Measurements from ENCODE around the gene NEK11.

Gene NEK11

GRCh38 chr3:131192701-131193100 lies 166.0 kb downstream of the NEK11 start:
- H3K36me3 Mint-ChIP-seq (ENCODE audit: insufficient read depth), result peaks cover 2% of the 10 kb centered on the region
- H3K9me3 Mint-ChIP-seq, result peaks cover 0 to 4% of the 10 kb centered on the region in 2 donors
- no peaks in the 10 kb centered on the region for H3K4me1 Mint-ChIP-seq (ENCODE audit: low read depth in 2 of 2)
- ATAC-seq (replicated peaks) (no peak), DNase-seq (no peak)
- H3K4me3 Mint-ChIP-seq, result no peak overlapping the region
- no peak overlapping the region for H3K27ac Mint-ChIP-seq
- peaks cover 0 to 8% of the 10 kb centered on the region in 2 donors for H3K27me3 Mint-ChIP-seq

- Mint-ChIP-seq H3K9me3 (peaks cover 0 to 4% of the 10 kb centered on the region in 2 donors), H3K36me3 (ENCODE audit: insufficient read depth) (peaks cover 2% of the 10 kb centered on the region), H3K4me3 (no peak overlapping the region), H3K27ac (no peak overlapping the region), H3K4me1 (ENCODE audit: low read depth in 2 of 2) (no peaks in the 10 kb centered on the region), H3K27me3 (peaks cover 0 to 8% of the 10 kb centered on the region in 2 donors)
- ATAC-seq (replicated peaks), result no peak
- DNase-seq, result no peak
Measured at GRCh38 chr3:131193641-131194238, 167.1 kb downstream of the NEK11 start.

DNA sequence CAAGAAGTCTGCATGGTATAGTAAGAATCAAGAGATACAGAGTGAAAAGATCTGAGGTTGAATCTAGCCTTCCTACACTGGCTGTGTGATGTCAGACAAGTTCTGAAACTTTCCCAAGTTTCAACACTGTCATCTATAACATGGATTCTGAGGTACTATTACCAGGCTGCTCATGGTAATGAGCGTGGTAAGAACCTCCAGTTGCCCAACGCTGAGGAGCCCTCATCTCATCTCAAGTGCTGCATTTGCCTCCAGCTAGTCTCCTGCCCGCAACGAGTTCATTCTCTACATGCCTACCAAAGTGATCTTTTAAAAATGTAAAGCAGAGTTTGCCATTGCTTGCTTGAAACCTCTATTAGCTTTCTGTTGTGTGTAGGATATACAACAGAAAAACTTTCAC lies 168.1 kb downstream of the NEK11 start:
- peaks cover 0 to 4% of the 10 kb centered on the region in 2 donors for H3K9me3 Mint-ChIP-seq
- H3K4me3 Mint-ChIP-seq, result no peak overlapping the region
- no peaks in the 10 kb centered on the region for H3K36me3 Mint-ChIP-seq (ENCODE audit: insufficient read depth)
- no peaks in the 10 kb centered on the region for H3K4me1 Mint-ChIP-seq (ENCODE audit: low read depth in 2 of 2)
- peaks cover 0 to 8% of the 10 kb centered on the region in 2 donors for H3K27me3 Mint-ChIP-seq
- ATAC-seq (replicated peaks) (no peak), DNase-seq (no peak)
- no peak overlapping the region for H3K27ac Mint-ChIP-seq

- H3K36me3 Mint-ChIP-seq (ENCODE audit: insufficient read depth), result peaks cover 4% of the 10 kb centered on the region
- H3K27me3 Mint-ChIP-seq, result peaks cover 0 to 8% of the 10 kb centered on the region in 2 donors
- ATAC-seq (replicated peaks), result no peak
- H3K4me1 Mint-ChIP-seq (ENCODE audit: low read depth in 2 of 2), result no peaks in the 10 kb centered on the region
- DNase-seq, result no peak
- H3K4me3 Mint-ChIP-seq, result no peak overlapping the region
- no peak overlapping the region for H3K27ac Mint-ChIP-seq
- H3K9me3 Mint-ChIP-seq, result peaks cover 0 to 9% of the 10 kb centered on the region in 2 donors
Measured at GRCh38 chr3:131200636-131201199, 174.0 kb downstream of the NEK11 start.

- Mint-ChIP-seq H3K4me1 (ENCODE audit: low read depth in 2 of 2) (no peaks in the 10 kb centered on the region), H3K9me3 (no peaks in the 10 kb centered on the region), H3K36me3 (ENCODE audit: insufficient read depth) (no peaks in the 10 kb centered on the region), H3K4me3 (no peak overlapping the region), H3K27ac (no peak overlapping the region), H3K27me3 (peaks cover 5 to 28% of the 10 kb centered on the region in 2 donors)
- DNase-seq (no peak), ATAC-seq (replicated peaks) (no peak)
Measured at GRCh38 chr3:131216330-131216729, 189.7 kb downstream of the NEK11 start.

GRCh38 chr3:131216801-131217200 lies 190.1 kb downstream of the NEK11 start:
- Mint-ChIP-seq H3K4me3 (no peak overlapping the region), H3K4me1 (ENCODE audit: low read depth in 2 of 2) (no peaks in the 10 kb centered on the region)
- ATAC-seq (replicated peaks), result no peak

GRCh38 chr3:131217296-131217741 lies 190.6 kb downstream of the NEK11 start:
- H3K9me3 Mint-ChIP-seq, result no peaks in the 10 kb centered on the region
- H3K36me3 Mint-ChIP-seq (ENCODE audit: insufficient read depth), result no peaks in the 10 kb centered on the region
- H3K4me3 Mint-ChIP-seq, result no peak overlapping the region
- H3K27me3 Mint-ChIP-seq, result peaks cover 5 to 28% of the 10 kb centered on the region in 2 donors
- DNase-seq (no peak), ATAC-seq (replicated peaks) (no peak)
- H3K4me1 Mint-ChIP-seq (ENCODE audit: low read depth in 2 of 2), result no peaks in the 10 kb centered on the region
- H3K27ac Mint-ChIP-seq, result no peak overlapping the region

More at GRCh38 chr3:131216801-131217200, 190.1 kb downstream of the NEK11 start:
- DNase-seq, result no peak
- peaks cover 5 to 28% of the 10 kb centered on the region in 2 donors for H3K27me3 Mint-ChIP-seq
- H3K9me3 Mint-ChIP-seq, result no peaks in the 10 kb centered on the region
- H3K27ac Mint-ChIP-seq, result no peak overlapping the region
- no peaks in the 10 kb centered on the region for H3K36me3 Mint-ChIP-seq (ENCODE audit: insufficient read depth)

DNA sequence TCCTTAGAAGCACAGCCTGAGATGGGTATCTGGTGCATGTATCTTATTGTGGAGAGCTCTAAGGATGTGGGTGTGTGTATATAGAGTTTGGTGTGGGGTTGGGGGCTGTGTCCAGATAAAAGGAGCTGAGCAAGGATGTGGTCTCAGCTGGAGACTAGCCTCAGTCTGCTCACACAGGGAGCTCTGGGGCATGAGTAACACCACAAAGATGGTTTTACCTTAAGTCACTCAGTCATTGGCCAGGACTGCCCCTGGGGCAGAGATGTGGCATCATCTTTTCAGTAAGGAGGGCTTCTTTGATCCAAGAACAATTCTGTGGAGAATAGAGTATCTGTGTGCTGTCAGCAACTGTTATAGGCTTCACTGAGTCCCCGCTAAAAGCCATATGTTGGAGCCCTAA lies 191.5 kb downstream of the NEK11 start:
- DNase-seq, result no peak
- no peaks in the 10 kb centered on the region for H3K4me1 Mint-ChIP-seq (ENCODE audit: low read depth in 2 of 2)
- no peaks in the 10 kb centered on the region for H3K36me3 Mint-ChIP-seq (ENCODE audit: insufficient read depth)
- H3K9me3 Mint-ChIP-seq, result no peaks in the 10 kb centered on the region
- peaks cover 5 to 28% of the 10 kb centered on the region in 2 donors for H3K27me3 Mint-ChIP-seq
- ATAC-seq (replicated peaks), result no peak
- H3K4me3 Mint-ChIP-seq, result no peak overlapping the region
- H3K27ac Mint-ChIP-seq, result no peak overlapping the region

GRCh38 chr3:131221731-131222130 lies 195.1 kb downstream of the NEK11 start:
- Mint-ChIP-seq H3K4me3 (no peak overlapping the region), H3K36me3 (ENCODE audit: insufficient read depth) (no peaks in the 10 kb centered on the region), H3K27ac (no peak overlapping the region), H3K9me3 (no peaks in the 10 kb centered on the region), H3K4me1 (ENCODE audit: low read depth in 2 of 2) (peaks cover 3 to 5% of the 10 kb centered on the region in 2 donors), H3K27me3 (peaks cover 5 to 14% of the 10 kb centered on the region in 2 donors)
- no peak for ATAC-seq (replicated peaks)
- DNase-seq, result no peak

DNA sequence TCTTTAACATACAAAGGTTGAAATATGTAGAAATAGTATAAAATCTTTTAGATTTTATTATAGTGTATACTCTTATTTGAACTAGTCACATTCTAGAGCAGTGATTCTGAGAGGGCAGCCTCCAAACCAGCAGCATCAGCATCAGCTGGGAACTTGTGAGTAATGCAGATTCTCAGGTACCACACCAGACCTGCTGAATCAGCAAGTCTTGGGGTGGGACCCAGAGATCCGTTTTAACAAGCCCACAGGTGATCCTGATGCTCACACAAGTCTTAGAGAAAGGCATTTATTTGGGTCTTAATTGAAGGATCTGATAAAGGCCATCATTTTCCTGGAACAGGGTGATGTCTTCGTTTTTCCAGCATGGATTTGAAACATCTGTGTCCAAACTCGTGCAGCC lies 195.9 kb downstream of the NEK11 start:
- Mint-ChIP-seq H3K27ac (no peak overlapping the region), H3K4me3 (no peak overlapping the region), H3K27me3 (peaks cover 5 to 8% of the 10 kb centered on the region in 2 donors), H3K36me3 (ENCODE audit: insufficient read depth) (no peaks in the 10 kb centered on the region), H3K4me1 (ENCODE audit: low read depth in 2 of 2) (peaks cover 3 to 5% of the 10 kb centered on the region in 2 donors), H3K9me3 (no peaks in the 10 kb centered on the region)
- ATAC-seq (replicated peaks) (no peak), DNase-seq (no peak)

- ATAC-seq (replicated peaks) (no peak), DNase-seq (no peak)
- Mint-ChIP-seq H3K27me3 (peaks cover 0 to under 1% of the 10 kb centered on the region in 2 donors), H3K4me3 (no peak overlapping the region), H3K36me3 (ENCODE audit: insufficient read depth) (no peaks in the 10 kb centered on the region), H3K27ac (no peak overlapping the region), H3K9me3 (no peaks in the 10 kb centered on the region), H3K4me1 (ENCODE audit: low read depth in 2 of 2) (peaks cover 3 to 5% of the 10 kb centered on the region in 2 donors)
Measured at GRCh38 chr3:131223373-131224289, 197.0 kb downstream of the NEK11 start.

DNA sequence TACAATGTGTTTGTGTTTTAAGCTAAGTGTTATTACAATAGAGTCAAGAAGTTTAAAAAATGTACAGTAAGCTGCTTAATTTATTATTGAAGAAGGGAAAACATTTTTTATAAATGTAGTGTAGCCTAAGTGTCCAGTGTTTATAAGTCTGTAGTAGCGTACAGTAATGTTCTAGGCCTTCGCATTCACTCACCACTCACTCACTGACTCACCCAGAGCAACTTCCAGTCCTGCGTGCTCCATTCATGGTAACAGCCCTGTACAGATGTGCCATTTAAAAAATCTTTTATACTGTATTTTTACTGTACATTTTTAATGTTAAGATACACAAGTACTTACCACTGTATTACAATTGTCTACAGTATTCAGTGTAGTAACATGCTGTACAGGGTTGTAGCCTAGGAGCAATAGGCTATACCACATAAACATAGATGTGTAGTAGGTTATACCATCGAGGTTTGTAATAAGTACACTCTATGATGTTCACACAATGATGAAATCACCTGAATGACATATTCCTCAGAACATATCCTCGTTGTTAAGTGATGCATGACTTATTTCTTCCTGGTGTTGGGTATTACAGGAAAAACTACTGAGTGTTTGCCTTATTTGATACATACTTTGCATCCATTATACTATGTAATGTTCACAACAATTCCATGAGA lies 198.3 kb downstream of the NEK11 start:
- H3K9me3 Mint-ChIP-seq, result no peaks in the 10 kb centered on the region
- no peaks in the 10 kb centered on the region for H3K27me3 Mint-ChIP-seq
- peaks cover 3 to 5% of the 10 kb centered on the region in 2 donors for H3K4me1 Mint-ChIP-seq (ENCODE audit: low read depth in 2 of 2)
- ATAC-seq (replicated peaks) (no peak), DNase-seq (no peak)
- no peaks in the 10 kb centered on the region for H3K36me3 Mint-ChIP-seq (ENCODE audit: insufficient read depth)
- H3K4me3 Mint-ChIP-seq, result no peak overlapping the region
- H3K27ac Mint-ChIP-seq, result no peak overlapping the region

- ATAC-seq (replicated peaks), result no peak
- no peak overlapping the region for H3K27ac Mint-ChIP-seq
- DNase-seq, result no peak
- H3K9me3 Mint-ChIP-seq, result no peaks in the 10 kb centered on the region
- H3K36me3 Mint-ChIP-seq (ENCODE audit: insufficient read depth), result no peaks in the 10 kb centered on the region
- no peaks in the 10 kb centered on the region for H3K27me3 Mint-ChIP-seq
- peaks cover 1% of the 10 kb centered on the region in 2 donors for H3K4me1 Mint-ChIP-seq (ENCODE audit: low read depth in 2 of 2)
- no peak overlapping the region for H3K4me3 Mint-ChIP-seq
Measured at GRCh38 chr3:131228522-131228921, 201.8 kb downstream of the NEK11 start.

Data from effector memory CD8-positive, alpha-beta T cell (primary cell).